GM11168 (cell line): ENCODE measurements around the gene CDX2.
"Not testable (repeated sequence)": the region's sequence is repeated elsewhere in the genome, so short reads cannot be mapped to it uniquely, and the experiment has no call there.

Experiments used
- in situ Hi-C: fragments of 300-500 bp; cut with MboI; formaldehyde crosslinking; loops from one replicate; pipeline ENCODE4 v1.12.0; 2022; ENCODE audit warnings: low sequenced_read_pairs; ENCODE audit not compliant: unreplicated experiment

CDX2 gene, protein sequence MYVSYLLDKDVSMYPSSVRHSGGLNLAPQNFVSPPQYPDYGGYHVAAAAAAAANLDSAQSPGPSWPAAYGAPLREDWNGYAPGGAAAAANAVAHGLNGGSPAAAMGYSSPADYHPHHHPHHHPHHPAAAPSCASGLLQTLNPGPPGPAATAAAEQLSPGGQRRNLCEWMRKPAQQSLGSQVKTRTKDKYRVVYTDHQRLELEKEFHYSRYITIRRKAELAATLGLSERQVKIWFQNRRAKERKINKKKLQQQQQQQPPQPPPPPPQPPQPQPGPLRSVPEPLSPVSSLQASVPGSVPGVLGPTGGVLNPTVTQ

DNA sequence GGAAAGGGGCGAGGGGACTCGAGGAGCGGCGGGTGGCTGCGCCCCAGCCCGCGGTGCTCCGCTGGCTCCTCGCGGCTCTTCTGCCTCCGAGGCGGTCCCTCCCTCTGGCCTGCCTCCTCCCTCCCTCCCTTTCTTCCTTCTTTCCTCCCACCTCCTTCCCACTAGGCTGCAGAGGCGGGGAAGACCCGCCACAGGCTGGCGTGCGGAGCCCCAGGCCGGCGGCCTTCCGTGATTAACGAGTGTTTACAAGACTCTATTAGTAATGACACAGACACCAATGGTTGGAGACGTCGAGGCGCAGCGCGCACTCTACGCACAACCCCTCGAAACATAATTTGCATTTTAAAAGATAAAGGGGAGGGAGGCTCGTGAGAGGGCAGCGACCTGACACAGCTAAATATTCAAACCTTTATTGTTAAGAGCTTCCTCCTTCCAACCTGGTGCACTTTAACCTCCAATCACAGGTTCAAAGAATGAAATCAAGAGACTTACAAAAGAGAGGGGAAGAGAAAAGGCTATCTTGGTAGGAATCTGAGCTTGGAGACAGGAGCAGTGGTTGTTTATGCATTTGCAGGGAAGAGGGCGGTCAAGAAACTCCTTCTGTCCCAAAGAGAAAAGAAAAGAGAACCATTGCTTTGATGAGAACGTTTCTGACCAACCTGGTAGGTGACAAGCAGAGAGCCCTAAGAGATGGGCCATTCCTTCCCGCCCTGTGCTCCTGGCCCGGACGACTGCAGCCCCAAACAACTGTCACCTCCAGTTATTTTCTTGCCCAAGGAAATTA lies at the start of gene CDX2:
Gene CDX2 (minus strand): TSS at position 234 of the 784 bp plus-strand sequence. CDS start 309 bp downstream, outside the sequence.
- in situ Hi-C loops: no loop called here

DNA sequence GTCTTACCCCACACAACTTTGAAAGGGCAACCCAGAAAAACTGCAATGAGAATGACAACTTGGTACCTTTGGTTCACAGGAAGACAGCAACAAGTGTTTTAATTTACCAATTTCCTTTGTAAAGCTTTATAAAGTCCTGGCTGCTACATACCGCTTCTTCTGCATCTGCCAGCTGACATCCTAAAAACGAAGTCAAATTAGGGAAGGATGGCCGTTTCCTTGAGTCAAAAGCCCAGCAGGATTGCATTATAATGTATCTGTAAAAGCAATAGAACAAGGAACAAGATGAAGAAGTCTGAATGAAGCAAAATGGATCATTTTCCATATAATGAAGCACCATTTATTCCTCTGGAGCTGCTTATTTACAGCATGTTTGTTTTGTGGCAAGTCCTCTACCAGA lies 45.2 kb upstream of the CDX2 start:
- in situ Hi-C loops: no loop called here

DNA sequence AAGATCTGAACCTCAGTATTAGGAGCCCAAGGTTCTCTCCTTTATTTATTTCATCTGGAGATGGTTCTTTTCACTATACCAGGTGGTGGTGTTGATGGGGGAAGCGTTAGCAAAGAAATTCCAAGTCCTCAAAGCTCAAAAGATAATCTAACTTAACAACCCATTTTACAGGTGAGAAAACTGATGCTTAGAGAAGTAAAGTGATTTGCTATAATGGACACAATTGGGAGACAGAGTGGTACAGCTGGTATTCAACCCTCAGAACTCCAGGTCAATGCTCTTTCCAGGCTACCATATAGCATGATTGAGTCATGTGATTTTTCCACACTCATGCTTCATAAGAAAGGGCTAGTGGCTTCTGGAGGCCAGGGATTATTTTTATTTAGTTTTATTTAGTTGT lies 44.4 kb upstream of the CDX2 start:
- in situ Hi-C loops: no loop called here

DNA sequence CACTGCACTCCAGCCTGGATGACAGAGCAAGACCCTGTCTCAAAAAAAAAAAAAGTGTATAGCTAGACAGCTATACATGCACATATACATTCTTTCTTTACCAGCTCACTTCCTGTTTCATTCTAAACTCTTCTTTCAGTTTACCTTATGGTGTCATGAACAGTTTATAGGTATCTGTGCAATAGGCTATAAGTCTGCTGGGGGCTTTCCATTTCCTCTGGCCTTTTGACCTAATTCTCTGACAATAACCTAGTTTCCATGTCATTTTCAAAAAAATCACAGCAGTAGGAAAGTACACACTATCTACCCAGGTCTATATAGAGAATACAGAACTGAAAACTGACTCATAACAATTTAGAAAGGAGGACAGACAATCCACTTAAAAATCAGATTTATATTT lies 43.8 kb upstream of the CDX2 start:
- in situ Hi-C loops: no loop called here

DNA sequence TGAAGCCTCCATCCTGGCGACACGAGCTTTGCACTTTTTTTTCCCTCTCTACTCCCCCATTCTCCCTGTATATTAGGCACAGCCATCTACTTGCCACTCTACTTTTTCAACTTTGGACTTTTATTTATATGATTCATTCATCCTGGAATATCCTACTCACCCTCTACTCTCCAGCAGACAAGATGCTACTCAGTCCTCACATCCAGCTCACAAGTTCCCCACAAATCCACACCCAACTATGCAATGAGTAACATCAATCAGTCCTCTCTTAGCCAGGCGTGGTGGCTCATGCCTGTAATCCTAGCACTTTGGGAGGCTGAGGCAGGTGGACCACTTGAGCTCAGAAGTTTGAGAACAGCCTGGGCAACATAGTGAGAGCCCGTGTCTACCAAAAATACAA lies 43.3 kb upstream of the CDX2 start:
- in situ Hi-C loops: no loop called here

DNA sequence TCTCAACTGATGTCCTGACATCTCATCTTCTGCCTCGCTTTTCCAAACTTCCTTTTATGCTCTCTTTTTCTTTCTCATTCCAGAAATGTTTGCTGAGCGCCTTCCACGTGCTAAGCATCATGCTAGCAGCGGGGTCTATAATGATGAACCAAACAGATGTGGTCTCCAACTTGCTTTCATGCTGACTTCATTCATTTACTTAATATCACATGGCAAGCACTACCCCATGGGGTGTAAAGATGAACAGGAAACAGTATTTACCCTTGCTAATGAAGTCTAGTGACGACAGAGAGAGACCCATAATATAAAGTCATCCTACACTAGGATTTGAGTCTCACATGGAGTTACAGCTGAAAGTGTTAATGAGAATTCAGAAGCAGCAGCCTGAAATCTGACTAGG lies 40.9 kb upstream of the CDX2 start:
- in situ Hi-C loops: no loop called here

DNA sequence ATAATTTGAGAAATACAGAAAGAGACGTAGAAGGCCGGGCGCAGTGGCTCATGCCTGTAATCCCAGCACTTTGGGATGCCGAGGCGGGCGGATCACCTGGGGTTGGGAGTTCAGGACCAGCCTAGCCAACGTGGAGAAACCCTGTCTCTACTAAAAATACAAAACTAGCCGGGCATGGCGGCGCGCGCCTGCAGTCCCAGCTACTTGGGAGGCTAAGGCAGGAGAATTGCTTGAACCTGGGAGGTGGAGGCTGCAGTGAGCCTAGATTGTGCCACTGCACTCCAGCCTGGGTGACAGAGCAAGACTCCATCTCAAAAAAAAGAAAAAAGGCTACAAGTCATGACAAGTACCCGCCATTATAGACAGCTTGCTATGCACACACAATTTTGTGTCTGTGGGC lies 35.9 kb upstream of the CDX2 start:
- in situ Hi-C loops: not testable (repeated sequence)

DNA sequence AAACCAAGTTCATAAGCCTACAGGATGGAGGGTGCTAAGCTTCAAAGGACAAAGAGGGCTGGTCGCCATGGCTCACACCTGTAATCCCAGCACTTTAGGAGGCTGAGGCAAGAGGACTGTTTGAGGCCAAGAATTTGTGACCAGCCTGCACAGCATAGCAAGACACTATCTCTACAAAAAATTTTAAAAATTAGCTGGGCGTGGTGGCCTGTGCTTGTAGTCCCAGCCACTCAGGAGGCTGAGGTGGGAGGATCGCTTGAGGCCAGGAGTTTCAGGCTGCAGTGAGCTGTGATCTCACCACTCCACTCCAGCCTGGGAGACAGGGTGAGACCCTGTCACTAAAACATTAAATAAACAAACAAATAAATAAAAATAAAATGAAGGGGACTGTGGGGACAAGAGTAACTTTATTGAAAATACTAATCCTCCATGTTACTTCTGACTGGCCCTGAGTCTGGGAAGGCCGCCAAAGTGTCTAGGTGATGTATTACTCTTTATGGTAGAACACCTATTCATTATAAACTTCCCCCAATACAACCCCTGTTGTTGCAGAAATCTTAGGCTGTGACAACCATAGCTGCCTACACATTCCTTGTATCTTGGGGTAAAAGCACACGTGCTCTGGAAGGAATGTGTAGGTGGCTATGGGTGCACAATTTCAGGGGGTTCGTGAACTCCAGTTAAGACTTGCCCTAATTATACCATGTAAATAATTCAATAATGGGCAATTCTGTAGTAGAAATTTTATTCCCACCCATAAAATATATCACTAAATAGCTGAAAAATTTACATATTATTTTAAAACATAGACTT lies 34.0 kb upstream of the CDX2 start:
- in situ Hi-C loops: no loop called here

DNA sequence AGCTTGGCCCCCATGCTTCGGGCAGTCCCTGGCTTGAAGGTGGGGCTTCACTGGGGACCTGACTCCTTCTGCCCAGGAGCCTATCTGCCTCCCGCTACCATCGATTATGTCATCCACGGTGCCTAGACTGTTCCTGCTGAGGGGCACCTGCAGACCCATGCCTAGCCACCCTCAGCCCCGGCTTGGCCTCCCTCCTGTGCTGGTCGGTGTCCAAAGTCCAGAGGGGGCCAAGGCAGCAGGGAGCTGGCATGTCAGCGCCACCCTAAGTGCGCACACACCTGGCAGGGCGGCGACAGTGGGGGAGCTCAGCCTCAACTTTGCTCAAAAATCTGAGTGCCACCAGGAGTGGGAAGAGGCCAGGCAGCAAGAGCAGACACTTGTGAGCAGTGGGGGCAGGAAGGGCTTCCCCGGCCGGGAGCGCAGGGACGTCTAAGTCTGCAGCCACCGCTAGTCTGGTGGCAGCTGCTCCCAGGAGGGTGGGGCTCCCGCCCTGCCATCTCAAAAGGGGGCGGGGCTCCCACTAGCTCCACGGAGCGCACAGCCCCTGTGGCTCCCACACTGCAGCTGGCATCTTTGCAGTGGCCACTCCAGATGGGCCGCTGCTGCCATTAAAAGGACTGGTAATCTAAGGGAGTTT lies 32.8 kb upstream of the CDX2 start:
- in situ Hi-C loops: no loop called here

DNA sequence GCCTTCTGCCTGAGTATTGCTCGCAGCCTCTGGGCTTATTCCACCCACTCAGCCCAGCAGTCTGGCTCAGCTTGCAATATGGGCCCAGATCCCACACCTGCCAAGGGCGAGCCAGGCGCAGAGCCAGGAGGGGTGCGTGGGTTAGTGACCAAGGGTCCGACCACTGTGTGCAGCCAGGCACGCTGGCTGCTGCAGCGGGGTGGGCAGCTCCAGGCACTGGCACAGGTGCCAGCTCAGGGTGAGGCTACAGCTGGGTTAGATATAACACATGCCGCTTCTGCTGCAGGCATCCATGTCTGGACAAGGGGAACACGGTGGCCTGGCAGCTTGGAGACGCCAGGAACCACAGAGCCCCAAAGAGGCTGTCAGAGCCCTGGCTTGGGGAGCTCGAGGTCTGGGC lies 31.9 kb upstream of the CDX2 start:
- in situ Hi-C loops: no loop called here

DNA sequence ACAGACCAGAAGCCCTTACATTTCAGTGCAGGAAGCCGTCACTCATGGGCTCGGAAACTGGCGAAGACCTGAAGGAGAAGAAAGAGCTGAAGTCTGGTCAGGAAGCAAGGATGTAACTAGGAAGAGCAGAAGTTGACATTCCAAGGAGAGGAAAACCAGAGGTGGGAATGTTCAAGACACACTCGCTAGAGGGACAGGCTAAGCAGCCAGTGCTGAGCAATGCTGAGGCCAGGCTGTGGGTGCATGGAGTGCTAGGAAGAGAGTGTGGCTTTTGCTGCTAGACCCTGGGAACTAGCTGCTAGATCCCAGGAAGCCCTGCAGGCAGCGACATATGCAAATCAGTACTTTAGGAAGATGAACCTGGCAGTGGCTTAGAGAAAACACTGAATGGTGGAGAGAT lies 31.5 kb upstream of the CDX2 start:
- in situ Hi-C loops: no loop called here

DNA sequence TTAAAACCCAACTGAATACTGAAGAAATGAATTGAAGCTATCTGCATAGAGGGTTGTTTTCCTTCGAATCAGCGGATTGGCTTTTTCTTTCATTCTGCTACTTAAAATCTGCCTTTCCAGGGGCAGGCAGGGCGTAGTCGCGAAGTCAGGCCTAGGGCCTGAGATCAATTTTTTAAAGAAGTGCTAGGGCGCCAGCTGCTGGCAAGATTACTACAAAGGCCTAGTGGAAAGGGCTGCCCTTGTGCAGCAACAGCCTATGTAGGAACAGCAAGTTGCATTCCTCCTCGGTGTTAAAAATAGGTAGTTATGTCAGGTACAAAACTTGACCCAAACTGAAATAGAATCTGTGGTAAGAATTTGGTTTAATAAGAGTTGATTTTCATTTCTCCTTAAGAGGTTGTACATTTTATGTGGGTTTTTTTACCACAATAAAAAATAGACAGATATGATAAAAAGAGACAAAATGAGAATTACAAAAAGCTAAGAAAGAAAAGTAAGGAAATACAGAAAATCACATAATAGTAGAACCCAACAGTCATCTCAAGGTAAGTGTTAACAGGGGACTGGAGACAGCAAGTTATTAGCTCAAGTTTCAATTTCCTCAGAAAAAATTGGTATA lies 28.9 kb upstream of the CDX2 start:
- in situ Hi-C loops: loop anchor here (25.0 kb wide), 1 partner anchor 586 kb away; the partner anchor contains the start of gene GTF3A

DNA sequence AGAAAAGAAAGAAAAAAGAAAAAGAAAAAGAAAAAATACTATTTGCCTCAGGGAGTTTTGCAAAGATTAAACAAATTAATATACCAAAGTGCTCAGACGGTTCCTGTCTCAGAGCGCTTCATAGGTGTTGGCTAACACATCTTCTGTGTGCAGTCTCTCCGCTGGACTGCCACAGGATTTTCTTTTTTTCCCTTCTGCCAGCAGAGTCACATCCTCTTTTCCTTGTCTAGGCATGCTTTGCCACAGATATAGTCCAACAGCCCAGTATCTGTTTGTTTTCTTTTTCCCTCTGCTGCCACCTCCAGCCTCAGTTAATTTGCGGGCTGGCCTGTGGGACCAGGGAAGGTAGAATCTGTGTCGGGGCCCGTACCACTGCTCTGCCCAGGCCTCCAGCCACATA lies 22.8 kb upstream of the CDX2 start:
- in situ Hi-C loops: loop anchor here (25.0 kb wide), 1 partner anchor 580 kb away; the partner anchor contains the start of gene GTF3A

DNA sequence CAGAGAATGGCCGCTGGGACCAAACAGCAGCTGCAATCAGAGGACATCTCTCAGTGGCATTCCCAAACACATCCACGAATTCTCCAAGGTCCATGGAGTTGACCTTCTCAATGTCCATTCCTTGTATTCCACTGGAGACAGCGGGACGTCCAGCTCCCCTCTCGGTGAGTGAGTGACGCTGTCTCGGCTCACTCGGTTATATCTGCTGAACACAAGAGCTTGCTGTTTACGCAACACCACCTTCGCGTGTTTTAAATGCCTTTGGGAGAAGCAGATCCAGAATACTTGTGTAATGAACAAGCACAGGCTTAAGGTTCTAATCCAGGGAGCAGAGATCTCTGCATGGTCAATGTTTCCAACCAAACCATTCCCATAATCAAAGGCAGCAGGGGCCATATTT lies 19.4 kb upstream of the CDX2 start, which contains the start of gene URAD:
Gene URAD (minus strand): TSS at position 174 of the 400 bp plus-strand sequence. CDS start 56 bp downstream, at position 118.
- in situ Hi-C loops: loop anchor here (25.0 kb wide), 1 partner anchor 576 kb away; the partner anchor contains the start of gene GTF3A

DNA sequence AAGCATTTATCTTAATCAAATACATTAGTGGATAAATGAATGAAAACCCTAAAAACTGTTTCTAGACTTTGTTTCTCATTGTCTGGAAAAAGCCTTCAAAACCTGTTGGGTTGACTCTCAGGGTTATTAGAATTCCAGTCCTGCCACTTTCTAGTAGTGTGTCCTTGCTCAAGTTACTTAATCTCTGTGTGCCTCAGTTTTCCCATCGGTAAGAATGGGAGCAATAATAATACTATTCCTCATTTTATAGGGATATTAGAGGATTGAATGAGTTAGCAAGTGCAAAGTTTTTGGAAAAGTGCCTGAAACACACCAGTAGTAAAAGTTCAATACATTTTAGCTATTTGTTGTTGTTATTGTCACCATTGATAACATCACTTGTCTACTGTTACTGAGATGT lies 16.5 kb upstream of the CDX2 start:
- in situ Hi-C loops: loop anchor here (25.0 kb wide), 1 partner anchor 573 kb away; the partner anchor contains the start of gene GTF3A

DNA sequence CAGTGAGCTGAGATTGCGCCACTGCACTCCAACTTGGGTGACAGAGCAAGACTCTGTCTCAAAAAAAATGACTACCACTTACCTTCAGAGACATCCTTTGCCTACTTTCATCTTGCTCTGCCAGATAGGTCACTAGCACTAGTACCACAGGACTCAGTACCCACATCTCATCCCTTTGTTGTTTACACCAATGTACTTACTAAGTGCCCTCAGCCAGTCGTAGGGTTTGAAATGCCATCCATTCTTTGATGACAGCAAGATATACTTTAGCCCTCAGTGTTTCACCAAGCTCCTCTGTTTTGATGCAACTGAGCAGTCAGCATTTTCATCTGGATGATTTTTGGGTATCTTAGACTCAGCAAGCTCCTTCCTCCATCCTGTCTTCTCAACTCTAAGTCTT lies 13.2 kb upstream of the CDX2 start:
- in situ Hi-C loops: loop anchor here (5.0 to 25.0 kb wide), 2 partner anchors 150 to 570 kb away; partner anchors contain the start of gene GTF3A

DNA sequence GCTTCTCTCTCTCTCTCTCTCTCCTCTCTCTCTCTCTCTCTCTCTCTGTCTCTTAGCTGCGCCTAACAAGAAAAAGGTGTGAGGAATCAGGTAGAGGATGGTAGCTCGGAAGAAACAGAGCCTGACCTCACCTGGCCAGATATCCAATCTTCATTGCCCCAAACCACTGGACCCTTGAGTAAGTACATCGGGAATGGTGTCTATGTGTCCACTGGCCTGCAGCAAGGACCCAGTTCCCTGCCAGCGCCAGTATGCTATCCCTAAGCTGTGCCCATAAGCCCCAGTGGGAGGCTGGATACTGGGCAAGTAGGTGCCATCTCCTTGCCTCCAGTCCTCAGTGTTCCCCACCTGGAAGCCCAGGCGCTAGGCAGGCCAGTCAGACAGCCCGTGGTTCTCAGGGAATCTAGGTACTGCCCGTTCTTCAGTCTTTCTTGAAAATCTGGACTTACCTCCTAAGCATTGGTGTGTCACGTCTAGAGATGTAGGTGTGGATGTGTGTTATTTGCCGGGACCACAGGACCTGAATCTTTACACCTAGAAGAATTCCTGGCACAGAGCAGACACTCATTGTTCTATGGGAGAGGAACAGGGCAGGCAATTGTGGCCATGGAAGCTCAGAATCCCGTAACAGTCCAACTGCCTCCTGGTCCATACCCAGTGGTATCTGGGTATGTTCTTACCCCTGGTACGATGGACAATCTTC lies 12.0 kb upstream of the CDX2 start:
- in situ Hi-C loops: loop anchor here (5.0 to 25.0 kb wide), 2 partner anchors 149 to 569 kb away; partner anchors contain the start of gene GTF3A

DNA sequence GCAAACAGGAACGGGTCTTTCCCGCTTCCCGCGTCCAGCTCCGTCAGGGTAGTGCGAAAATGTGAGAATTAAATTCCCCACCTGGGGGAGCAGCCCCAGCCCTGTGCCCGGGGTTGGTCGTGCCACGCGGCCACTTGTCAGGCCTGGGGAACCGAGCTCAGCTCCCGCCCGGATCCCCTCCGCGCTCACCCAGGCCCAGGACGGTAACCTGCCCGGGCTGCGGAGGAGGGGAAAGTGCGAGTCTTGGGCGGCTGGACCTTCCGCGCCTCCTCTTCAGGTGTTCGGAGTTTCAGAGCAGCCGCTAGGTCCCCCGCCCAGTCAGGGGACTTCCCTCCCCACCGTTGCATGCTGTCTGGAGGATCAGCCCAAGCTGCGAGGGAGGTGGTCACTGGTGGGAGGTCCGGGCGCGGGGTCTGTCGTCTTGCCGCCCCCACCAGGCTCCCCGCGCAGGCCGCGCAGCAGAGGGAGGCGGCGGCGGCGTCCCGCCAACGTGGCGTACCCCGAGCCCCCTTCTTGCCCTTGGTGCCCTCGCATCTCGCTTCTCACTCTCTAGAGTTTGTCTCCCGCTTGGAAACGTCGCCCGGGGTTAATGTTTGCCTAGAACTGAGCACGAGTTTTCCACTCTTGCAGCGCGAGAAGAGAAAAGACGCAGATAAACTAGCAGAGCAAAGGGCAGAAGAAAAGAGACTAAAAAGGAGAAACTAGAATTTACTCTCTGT lies 11.3 kb upstream of the CDX2 start:
- in situ Hi-C loops: loop anchor here (5.0 to 25.0 kb wide), 2 partner anchors 148 to 568 kb away; partner anchors contain the start of gene GTF3A
